Left forelimb (tissue), 1 donor: ENCODE results near the gene C2CD2L.
A peak's percentile ranks its signal among the peaks of the same experiment; 100 is the strongest.
"Not testable (repeated sequence)": the region's sequence is repeated elsewhere in the genome, so short reads cannot be mapped to it uniquely, and the experiment has no call there.

Source experiments
- DNase-seq: peaks from one replicate; pipeline ENCODE4 v3.0.0-alpha.2; 2018; ENCODE audit warnings: low spot score

C2CD2L gene

GRCh38 chr11:119093942-119094815 lies 13.0 kb upstream of the C2CD2L start:
- DNase-seq, result no peak

- no peak for DNase-seq
Measured at GRCh38 chr11:119094816-119095065, 12.4 kb upstream of the C2CD2L start.

- peak; percentile 99 for DNase-seq
Measured at GRCh38 chr11:119095066-119095880, 11.9 kb upstream of the C2CD2L start.

- DNase-seq, result no peak
Measured at GRCh38 chr11:119099711-119100110, 7.4 kb upstream of the C2CD2L start.

GRCh38 chr11:119100246-119100970 lies 6.7 kb upstream of the C2CD2L start:
- DNase-seq, result no peak

- DNase-seq, result no peak
Measured at GRCh38 chr11:119100994-119101758, 6.0 kb upstream of the C2CD2L start.

GRCh38 chr11:119101759-119102423 lies 5.3 kb upstream of the C2CD2L start, which contains the start of gene DPAGT1:
TSS of gene DPAGT1 (minus strand) at chr11:119101853. CDS start at chr11:119101655, 198 bp downstream.
- peak; percentile 92 for DNase-seq

GRCh38 chr11:119103161-119103664 lies 3.9 kb upstream of the C2CD2L start:
- not testable (repeated sequence) for DNase-seq

GRCh38 chr11:119103793-119104192 lies 3.4 kb upstream of the C2CD2L start:
- no peak for DNase-seq

- no peak for DNase-seq
Measured at GRCh38 chr11:119107538-119108145, 498 bp downstream of the C2CD2L start.

- DNase-seq, result no peak
Measured at GRCh38 chr11:119108146-119108856, 1.2 kb downstream of the C2CD2L start.

GRCh38 chr11:119108857-119109221 lies 1.7 kb downstream of the C2CD2L start:
- no peak for DNase-seq

- DNase-seq, result no peak
Measured at GRCh38 chr11:119109843-119110242, 2.7 kb downstream of the C2CD2L start.

- DNase-seq, result no peak
Measured at GRCh38 chr11:119110439-119110838, 3.3 kb downstream of the C2CD2L start.

GRCh38 chr11:119111361-119111925 lies 4.3 kb downstream of the C2CD2L start:
- DNase-seq, result no peak

- DNase-seq, result no peak
Measured at GRCh38 chr11:119112314-119113020, 5.3 kb downstream of the C2CD2L start.

- DNase-seq, result no peak
Measured at GRCh38 chr11:119113716-119114115, 6.6 kb downstream of the C2CD2L start.

- no peak for DNase-seq
Measured at GRCh38 chr11:119114351-119114750, 7.2 kb downstream of the C2CD2L start.
